Gastroesophageal sphincter (tissue), 3 donors: ENCODE results near the gene LIMA1.

Experiments
- EP300 ChIP-seq: sonication (generic); formaldehyde crosslinking; IDR thresholded peaks from one replicate; pipeline ENCODE4 v1.6.1; 2017; ENCODE audit warnings: antibody characterized with exemption, mild to moderate bottlenecking
- POLR2A ChIP-seq, 2 donors: fragments of 450-650 bp; IDR thresholded peaks; one replicate each; pipeline ENCODE4 v1.6.1; 2017; ENCODE audit warnings: antibody characterized with exemption in 2 of 2, mild to moderate bottlenecking in 2 of 2, moderate library complexity in 1 of 2
- POLR2AphosphoS5 ChIP-seq: sonication (generic); formaldehyde crosslinking; IDR thresholded peaks from one replicate; pipeline ENCODE4 v1.6.1; 2017; ENCODE audit warnings: antibody characterized with exemption
- TF ChIP-seq, protein P1 (sequence below), 4 experiments: fragments of 200-600 bp in 2 of 4; fragments of 450-650 bp in 2 of 4; sonication (generic) in 1 of 4; IDR thresholded peaks; one replicate each; pipeline ENCODE4 v1.5.1; 2017 to 2019; ENCODE audit warnings: antibody characterized with exemption in 4 of 4, mild to moderate bottlenecking in 2 of 4, moderate library complexity in 2 of 4

DNA sequence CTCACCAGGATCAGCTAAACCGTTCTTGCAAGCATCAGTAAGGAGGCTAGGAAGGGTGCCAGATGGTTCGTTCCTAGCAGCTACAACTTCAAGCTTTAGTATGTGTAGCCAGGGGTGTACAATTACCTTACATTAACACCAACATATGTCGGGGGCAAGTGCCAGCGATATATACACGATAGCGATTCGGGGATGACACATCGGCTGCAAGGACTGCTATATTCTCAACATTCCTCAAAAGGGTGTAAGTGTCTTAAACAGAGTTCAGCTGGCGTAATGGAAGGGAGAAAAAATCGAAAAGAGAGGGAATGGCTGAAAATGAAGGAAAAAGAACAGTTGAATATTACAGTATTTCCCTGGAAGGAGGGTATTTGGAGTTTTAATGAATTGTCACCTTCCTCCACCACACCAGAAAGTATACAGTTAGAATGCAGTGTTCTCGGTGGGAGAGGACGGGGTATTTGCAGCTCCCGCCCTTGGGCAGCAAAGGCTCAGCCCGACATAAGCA is 545 bp downstream of the LIMA1 start:
- no peak for TF ChIP-seq EP300
- TF ChIP-seq, protein P1, sequence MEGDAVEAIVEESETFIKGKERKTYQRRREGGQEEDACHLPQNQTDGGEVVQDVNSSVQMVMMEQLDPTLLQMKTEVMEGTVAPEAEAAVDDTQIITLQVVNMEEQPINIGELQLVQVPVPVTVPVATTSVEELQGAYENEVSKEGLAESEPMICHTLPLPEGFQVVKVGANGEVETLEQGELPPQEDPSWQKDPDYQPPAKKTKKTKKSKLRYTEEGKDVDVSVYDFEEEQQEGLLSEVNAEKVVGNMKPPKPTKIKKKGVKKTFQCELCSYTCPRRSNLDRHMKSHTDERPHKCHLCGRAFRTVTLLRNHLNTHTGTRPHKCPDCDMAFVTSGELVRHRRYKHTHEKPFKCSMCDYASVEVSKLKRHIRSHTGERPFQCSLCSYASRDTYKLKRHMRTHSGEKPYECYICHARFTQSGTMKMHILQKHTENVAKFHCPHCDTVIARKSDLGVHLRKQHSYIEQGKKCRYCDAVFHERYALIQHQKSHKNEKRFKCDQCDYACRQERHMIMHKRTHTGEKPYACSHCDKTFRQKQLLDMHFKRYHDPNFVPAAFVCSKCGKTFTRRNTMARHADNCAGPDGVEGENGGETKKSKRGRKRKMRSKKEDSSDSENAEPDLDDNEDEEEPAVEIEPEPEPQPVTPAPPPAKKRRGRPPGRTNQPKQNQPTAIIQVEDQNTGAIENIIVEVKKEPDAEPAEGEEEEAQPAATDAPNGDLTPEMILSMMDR (IDR thresholded peaks at IDR 0.05), result no peak
- TF ChIP-seq POLR2AphosphoS5, result no peak
- no peak for TF ChIP-seq POLR2A (IDR thresholded peaks at IDR 0.05)
